PC-9 (cell line): ENCODE data around the gene PITRM1. TPM values are rescaled to one million over a fixed set of nuclear protein-coding genes. Genes with fewer than 3 reads are reported as not detected.

Source experiments
- BruUV-seq: library from RNA; stranded (reverse); fragments of 400-500 nt; replicated peaks from 2 replicates; lab custom pipeline; 2021; lab: Mats Ljungman, UMichigan
- CTCF ChIA-PET: fragments of 300-600 bp; sonication (Branson Sonifier 250); formaldehyde crosslinking; loops from one replicate; lab custom pipeline; 2022; ENCODE audit warnings: antibody characterized with exemption; lab: Charles Lee
- POLR2A ChIA-PET: fragments of 300-600 bp; sonication (Branson Sonifier 250); formaldehyde crosslinking; loops from one replicate; lab custom pipeline; 2022; ENCODE audit warnings: antibody characterized with exemption; ENCODE audit not compliant: unreplicated experiment; lab: Charles Lee
- DNase-seq, 2 experiments: peaks; one replicate each; pipeline versions ENCODE4 v3.0.0 to v3.0.0-alpha.2; 2015 to 2022; ENCODE audit warnings: mixed read lengths in 1 of 2
- H2AFZ ChIP-seq: fragments of 200-600 bp; sonication (generic); 2 replicates; pipeline ENCODE4 v1.8.1; 2017; ENCODE audit warnings: antibody characterized with exemption
- H3F3A ChIP-seq: fragments of 200-600 bp; sonication (generic); 2 replicates; pipeline ENCODE4 v1.8.1; 2017; ENCODE audit warnings: antibody characterized with exemption, mild to moderate bottlenecking, low read depth; ENCODE audit not compliant: insufficient read depth
- H3K27ac ChIP-seq: fragments of 200-600 bp; sonication (generic); 2 replicates; pipeline ENCODE4 v1.6.1; 2016; ENCODE audit warnings: mixed run types
- H3K27me3 ChIP-seq: fragments of 200-600 bp; sonication (generic); 2 replicates; pipeline ENCODE4 v1.6.1; 2016; ENCODE audit warnings: low read depth, mixed run types; ENCODE audit not compliant: insufficient read depth
- H3K36me3 ChIP-seq: fragments of 200-600 bp; sonication (generic); 2 replicates; pipeline ENCODE4 v1.6.1; 2016; ENCODE audit warnings: low read depth, mixed run types
- H3K4me1 ChIP-seq: fragments of 200-600 bp; sonication (generic); replicated peaks from 2 replicates; pipeline ENCODE4 v1.6.1; 2016; ENCODE audit warnings: mixed run types; ENCODE audit not compliant: insufficient read depth
- H3K4me2 ChIP-seq: fragments of 200-600 bp; sonication (generic); 2 replicates; pipeline ENCODE4 v1.6.1; 2017; ENCODE audit warnings: mixed run types
- H3K4me3 ChIP-seq: fragments of 200-600 bp; sonication (generic); 2 replicates; pipeline ENCODE4 v1.6.1; 2016; ENCODE audit warnings: mixed run types
- H3K79me2 ChIP-seq: fragments of 200-600 bp; sonication (generic); 2 replicates; pipeline ENCODE4 v1.6.1; 2017; ENCODE audit warnings: low read depth, mixed run types
- H3K9me2 ChIP-seq: fragments of 200-600 bp; sonication (generic); 2 replicates; pipeline ENCODE4 v1.8.1; 2017; ENCODE audit warnings: mild to moderate bottlenecking; ENCODE audit not compliant: insufficient read depth
- H3K9me3 ChIP-seq: fragments of 200-600 bp; sonication (generic); 2 replicates; pipeline ENCODE4 v1.8.1; 2016; ENCODE audit warnings: low read depth; ENCODE audit not compliant: insufficient read depth
- H4K20me1 ChIP-seq: fragments of 200-600 bp; sonication (generic); 2 replicates; pipeline ENCODE4 v1.8.1; 2017; ENCODE audit not compliant: insufficient read depth
- CTCF ChIP-seq: fragments of 200-600 bp; sonication (generic); conservative IDR thresholded peaks from 2 replicates; pipeline ENCODE4 v1.6.1; 2017; ENCODE audit warnings: mixed run types, antibody characterized with exemption, mild to moderate bottlenecking, moderate library complexity
- EZH2 ChIP-seq: fragments of 200-600 bp; sonication (generic); IDR thresholded peaks from 2 replicates; pipeline ENCODE4 v1.8.0; 2017; ENCODE audit warnings: antibody characterized with exemption, low read depth
- intact Hi-C: fragments of 100-400 bp; cut with micrococcal nuclease; formaldehyde crosslinking; loops from one replicate; pipeline ENCODE4 v1.10.0; 2022; ENCODE audit not compliant: unreplicated experiment
- total RNA-seq: library from RNA; stranded (reverse); gene quantifications from 2 replicates; pipeline ENCODE4 v1.2.3, GENCODE V29; 2021

PITRM1 gene
- total RNA-seq, 1 experiment from 2014 or later = 124 TPM

GRCh38 chr10:3146289-3146688, 26.3 kb downstream of the PITRM1 start:
- Histone ChIP-seq H3K4me1 (no peaks in the 10 kb centered on the region), H3K27ac (no peak overlapping the region), H4K20me1 (no peaks in the 10 kb centered on the region), H3K4me3 (no peak overlapping the region), H3F3A (no peaks in the 10 kb centered on the region), H2AFZ (no peak overlapping the region), H3K9me2 (no peaks in the 10 kb centered on the region), H3K36me3 (no peaks in the 10 kb centered on the region), H3K79me2 (no peaks in the 10 kb centered on the region), H3K27me3 (no peaks in the 10 kb centered on the region), H3K4me2 (no peak overlapping the region), H3K9me3 (no peaks in the 10 kb centered on the region)
- POLR2A ChIA-PET = no interaction called here
- BruUV-seq = no TSS peak
- CTCF ChIA-PET = no interaction called here
- TF ChIP-seq EZH2 (no peak), CTCF (no peak)
- DNase-seq = no peak
- intact Hi-C loops = no loop called here

- DNase-seq = no peak
- Histone ChIP-seq H4K20me1 (no peaks in the 10 kb centered on the region), H3K4me2 (no peak overlapping the region), H3K27me3 (no peaks in the 10 kb centered on the region), H3K9me2 (no peaks in the 10 kb centered on the region), H3K79me2 (no peaks in the 10 kb centered on the region), H3K4me3 (no peak overlapping the region), H3K36me3 (no peaks in the 10 kb centered on the region), H3K9me3 (no peaks in the 10 kb centered on the region), H3F3A (no peaks in the 10 kb centered on the region), H2AFZ (no peak overlapping the region), H3K27ac (no peak overlapping the region), H3K4me1 (no peaks in the 10 kb centered on the region)
- no TSS peak for BruUV-seq
- ChIA-PET CTCF (no interaction called here), POLR2A (no interaction called here)
- no peak for TF ChIP-seq CTCF
- TF ChIP-seq EZH2 = no peak
- intact Hi-C loops = no loop called here
Measured at GRCh38 chr10:3145366-3145765, 27.2 kb downstream of the PITRM1 start.

GRCh38 chr10:3143791-3144434, 28.7 kb downstream of the PITRM1 start:
- TF ChIP-seq CTCF = no peak
- no peak for TF ChIP-seq EZH2
- POLR2A ChIA-PET = no interaction called here
- no TSS peak for BruUV-seq

More at GRCh38 chr10:3143791-3144434, 28.7 kb downstream of the PITRM1 start:
- Histone ChIP-seq H3K9me3 (no peaks in the 10 kb centered on the region), H3F3A (peaks cover 3% of the 10 kb centered on the region; the same call in 1 of the 2 replicates), H3K27ac (no peak overlapping the region), H3K79me2 (no peaks in the 10 kb centered on the region), H3K27me3 (no peaks in the 10 kb centered on the region), H3K4me3 (no peak overlapping the region), H3K4me1 (no peaks in the 10 kb centered on the region), H3K36me3 (no peaks in the 10 kb centered on the region), H4K20me1 (no peaks in the 10 kb centered on the region), H3K9me2 (no peaks in the 10 kb centered on the region), H3K4me2 (no peak overlapping the region), H2AFZ (no peak overlapping the region)
- CTCF ChIA-PET = no interaction called here
- DNase-seq = no peak
- intact Hi-C loops = no loop called here
